ENCODE results near the gene VAV3.
A peak's percentile ranks its signal among the peaks of the same experiment; 100 is the strongest.

VAV3 gene

DNA sequence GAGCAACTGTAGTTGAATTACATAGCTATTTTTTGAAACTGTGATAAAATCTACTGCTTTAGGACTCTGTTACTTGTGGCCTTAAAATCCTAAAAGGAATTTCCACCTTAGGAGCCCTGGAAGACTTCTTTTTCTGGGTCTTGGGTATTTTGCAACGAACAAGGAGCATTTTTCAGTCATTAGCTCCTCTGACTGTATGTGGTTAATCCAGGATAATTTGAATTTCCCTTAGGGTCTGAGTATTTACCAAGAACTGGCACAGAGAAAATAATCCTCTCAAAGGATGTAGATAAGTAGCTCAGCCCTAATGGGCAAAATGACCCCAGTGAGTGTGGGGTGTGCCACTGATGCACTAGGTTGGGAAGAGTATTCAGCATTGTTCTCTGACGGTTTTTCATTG, 170.4 kb downstream of the VAV3 start:
- H3K27ac ChIP-seq: no peak overlapping the region
- TF ChIP-seq, protein P1, sequence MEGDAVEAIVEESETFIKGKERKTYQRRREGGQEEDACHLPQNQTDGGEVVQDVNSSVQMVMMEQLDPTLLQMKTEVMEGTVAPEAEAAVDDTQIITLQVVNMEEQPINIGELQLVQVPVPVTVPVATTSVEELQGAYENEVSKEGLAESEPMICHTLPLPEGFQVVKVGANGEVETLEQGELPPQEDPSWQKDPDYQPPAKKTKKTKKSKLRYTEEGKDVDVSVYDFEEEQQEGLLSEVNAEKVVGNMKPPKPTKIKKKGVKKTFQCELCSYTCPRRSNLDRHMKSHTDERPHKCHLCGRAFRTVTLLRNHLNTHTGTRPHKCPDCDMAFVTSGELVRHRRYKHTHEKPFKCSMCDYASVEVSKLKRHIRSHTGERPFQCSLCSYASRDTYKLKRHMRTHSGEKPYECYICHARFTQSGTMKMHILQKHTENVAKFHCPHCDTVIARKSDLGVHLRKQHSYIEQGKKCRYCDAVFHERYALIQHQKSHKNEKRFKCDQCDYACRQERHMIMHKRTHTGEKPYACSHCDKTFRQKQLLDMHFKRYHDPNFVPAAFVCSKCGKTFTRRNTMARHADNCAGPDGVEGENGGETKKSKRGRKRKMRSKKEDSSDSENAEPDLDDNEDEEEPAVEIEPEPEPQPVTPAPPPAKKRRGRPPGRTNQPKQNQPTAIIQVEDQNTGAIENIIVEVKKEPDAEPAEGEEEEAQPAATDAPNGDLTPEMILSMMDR (IDR thresholded peaks at IDR 0.05): no peak
- TF ChIP-seq ZFX (IDR thresholded peaks at IDR 0.05; ENCODE audit: borderline replicate concordance): no peak

DNA sequence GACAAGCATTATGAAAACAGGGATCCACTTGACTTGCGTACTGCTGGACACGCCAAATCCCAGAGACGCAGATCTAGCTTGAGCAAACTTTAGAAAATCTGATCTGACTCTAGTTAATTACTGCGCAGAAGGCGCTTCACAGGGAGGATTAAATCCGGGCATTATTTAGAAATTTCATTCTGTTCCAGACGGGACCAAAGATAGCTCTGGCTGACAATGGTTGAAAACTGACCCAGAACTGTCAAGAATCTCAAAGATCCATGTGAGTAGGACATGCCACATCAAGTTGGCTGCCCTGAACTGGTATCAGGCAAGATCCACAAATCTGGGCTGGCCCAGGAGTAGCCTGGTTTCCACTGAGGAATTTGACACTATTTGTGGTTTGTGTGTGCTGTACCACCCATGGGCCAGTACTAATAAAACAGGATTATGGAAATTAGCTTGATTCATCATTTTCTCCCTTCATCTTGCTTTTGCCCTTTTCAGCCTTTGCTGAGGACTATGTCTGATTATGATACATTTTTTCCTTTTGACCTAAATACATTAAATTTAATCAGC, 171.0 kb downstream of the VAV3 start:
- H3K27ac ChIP-seq: no peak overlapping the region
- TF ChIP-seq, protein P1 (IDR thresholded peaks at IDR 0.05): no peak
- no peak for TF ChIP-seq ZFX (IDR thresholded peaks at IDR 0.05; ENCODE audit: borderline replicate concordance)

DNA sequence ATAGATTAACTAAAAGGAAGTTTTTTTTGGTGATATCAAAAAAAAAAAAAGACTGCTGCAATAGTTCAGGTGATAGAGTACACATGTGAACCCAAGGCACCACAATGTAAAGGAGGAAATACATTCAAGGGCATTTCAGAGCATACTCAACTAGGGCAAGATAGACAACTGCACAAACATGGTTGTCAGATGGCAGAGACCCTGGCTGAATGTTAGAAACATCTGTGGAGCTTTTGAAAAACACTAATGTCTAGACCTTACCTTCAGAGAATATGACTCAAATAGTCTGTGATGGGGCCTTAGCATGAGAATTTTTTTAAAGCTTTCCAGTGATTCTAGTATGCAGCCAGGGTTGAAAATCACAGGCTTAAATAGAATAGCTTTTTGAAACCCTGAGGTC, 173.6 kb downstream of the VAV3 start:
- no peak for TF ChIP-seq ZFX (IDR thresholded peaks at IDR 0.05; ENCODE audit: borderline replicate concordance)
- TF ChIP-seq, protein P1 (IDR thresholded peaks at IDR 0.05): no peak

DNA sequence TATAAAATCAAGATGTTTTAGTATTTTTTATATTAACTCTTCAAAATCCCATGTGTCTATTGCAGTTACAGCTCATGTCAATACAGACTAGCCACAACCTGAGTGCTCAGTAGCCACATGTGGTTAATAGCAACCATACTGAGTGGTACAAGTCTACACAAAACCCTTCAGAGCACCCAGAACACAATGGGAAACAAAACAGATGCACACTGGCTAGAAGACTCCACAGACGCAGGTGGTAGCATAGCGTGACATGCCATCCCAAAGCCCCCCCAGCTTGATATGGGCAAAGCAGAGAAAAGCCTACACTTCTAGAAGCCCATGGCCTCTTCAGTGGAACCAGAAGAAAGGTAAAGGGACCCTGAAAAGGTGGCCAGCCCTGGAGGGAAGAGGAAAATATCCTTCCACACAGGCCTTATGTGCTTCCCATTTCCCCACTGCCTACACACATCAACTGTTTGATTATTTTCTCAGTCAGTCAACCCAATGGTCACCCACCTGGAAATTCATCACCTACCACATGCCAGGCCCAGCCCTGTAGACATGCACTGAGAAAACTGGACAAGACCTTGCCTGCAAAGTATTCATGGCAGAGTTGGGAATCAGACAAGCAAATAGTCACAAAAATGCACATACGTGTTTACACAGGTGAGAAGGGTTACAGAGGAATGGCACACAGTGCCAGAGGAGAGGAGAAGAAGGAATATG, 175.0 kb downstream of the VAV3 start:
- H3K27ac ChIP-seq: no peak overlapping the region
- TF ChIP-seq, protein P1 (IDR thresholded peaks at IDR 0.05): no peak
- TF ChIP-seq ZFX (IDR thresholded peaks at IDR 0.05; ENCODE audit: borderline replicate concordance): no peak

More for the DNA sequence above, 173.6 kb downstream of the VAV3 start:
- no peak overlapping the region for H3K27ac ChIP-seq

DNA sequence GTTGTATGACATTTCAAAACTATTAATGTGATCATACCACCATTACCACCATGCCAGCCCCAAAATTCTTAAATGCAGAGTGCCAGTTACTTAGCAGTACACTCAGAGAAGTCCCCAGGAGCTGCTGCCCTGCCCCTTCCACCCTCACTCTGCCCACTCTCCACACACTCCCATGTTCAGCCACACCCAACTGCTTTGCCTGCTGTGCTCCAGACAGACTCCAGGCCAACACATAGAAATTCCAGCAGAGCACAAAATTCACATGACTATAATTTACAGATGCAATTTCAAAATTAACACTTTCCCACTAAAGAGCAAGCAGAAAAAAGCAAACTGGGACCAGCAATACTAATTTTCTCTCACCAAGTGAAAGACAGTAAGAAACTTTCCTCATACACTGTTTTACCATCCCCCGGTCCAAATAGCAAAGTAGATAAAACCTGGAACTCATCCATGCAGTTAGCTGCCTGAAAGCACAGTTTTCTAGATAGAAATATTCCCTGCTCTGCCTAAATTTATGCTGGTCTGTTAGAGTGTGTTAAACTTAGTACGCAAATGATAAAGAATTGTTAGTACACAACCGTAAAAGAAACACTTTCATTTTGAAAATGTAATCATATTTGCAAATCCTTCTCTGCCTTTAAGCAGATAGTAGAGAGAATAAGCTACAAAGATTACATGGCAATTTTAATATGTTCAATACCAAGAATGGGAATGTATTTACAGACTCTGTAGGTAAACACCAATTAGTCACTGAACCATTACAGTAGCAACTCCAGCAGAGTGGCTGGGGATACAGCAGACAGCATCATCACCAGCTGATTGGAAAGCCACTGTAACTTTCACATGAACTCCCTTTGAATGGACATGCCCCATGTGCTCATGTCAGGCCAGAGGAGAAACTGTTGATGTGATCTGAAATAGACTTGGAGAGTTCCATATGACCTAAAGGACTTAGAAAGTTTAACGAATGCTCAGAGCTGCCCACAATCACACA, 176.5 kb downstream of the VAV3 start:
- TF ChIP-seq, protein P1 (IDR thresholded peaks at IDR 0.05): no peak
- no peak for TF ChIP-seq ZFX (IDR thresholded peaks at IDR 0.05; ENCODE audit: borderline replicate concordance)
- H3K27ac ChIP-seq: peak overlapping the region; percentile 59

DNA sequence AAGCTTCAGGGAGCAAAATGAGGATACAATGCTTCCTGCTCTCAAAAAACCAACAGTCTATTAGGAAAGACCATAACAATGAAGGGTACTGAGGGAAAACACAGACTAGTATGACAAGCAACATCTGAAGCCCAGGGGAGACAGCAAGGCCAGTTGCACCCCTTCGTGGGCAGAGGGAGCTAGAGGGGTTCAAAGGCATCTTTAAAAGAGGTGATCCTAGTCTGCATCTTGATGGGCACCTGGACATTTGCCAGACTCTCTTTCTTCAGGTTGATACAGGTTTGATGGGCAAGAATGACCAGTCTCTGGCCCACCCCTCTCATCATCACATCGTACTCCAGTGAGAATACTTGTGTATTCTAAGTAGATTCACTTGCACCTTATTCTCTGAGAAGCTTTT, 177.7 kb downstream of the VAV3 start:
- peak overlapping the region; percentile 94 for H3K27ac ChIP-seq
- TF ChIP-seq, protein P1 (IDR thresholded peaks at IDR 0.05): no peak
- no peak for TF ChIP-seq ZFX (IDR thresholded peaks at IDR 0.05; ENCODE audit: borderline replicate concordance)

All from 22Rv1 (cell line).